HG03571 (cell line): Measurements from ENCODE around the gene UBE2J2.
A peak's percentile ranks its signal among the peaks of the same experiment; 100 is the strongest.
"Not testable (repeated sequence)": the region's sequence is repeated elsewhere in the genome, so short reads cannot be mapped to it uniquely, and the experiment has no call there.

Source experiments
- ATAC-seq: cut with Tn5 transposase; IDR thresholded peaks from one replicate; pipeline ENCODE4 v1.9.1; 2021; ENCODE audit not compliant: unreplicated experiment

The UBE2J2 gene

DNA sequence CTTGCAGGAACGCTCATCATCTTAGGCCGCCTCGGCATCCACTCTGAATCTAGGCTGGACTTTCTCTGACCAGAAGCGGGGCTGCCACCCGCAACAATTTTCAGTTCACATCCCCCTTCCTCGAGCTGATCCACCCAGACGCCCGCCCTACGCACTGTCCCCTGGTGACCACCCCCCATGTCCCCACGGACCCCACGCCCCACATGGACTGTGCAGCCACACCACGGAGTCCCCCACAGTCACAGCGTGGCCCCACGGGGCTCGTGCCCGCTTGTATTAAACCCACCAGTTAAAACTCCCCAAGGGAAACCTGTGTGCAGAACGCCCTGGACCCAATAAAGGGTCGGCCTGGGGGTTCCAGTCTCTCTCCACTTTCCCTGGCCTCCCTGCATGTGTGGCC lies 14.1 kb downstream of the UBE2J2 start:
- ATAC-seq: no peak

DNA sequence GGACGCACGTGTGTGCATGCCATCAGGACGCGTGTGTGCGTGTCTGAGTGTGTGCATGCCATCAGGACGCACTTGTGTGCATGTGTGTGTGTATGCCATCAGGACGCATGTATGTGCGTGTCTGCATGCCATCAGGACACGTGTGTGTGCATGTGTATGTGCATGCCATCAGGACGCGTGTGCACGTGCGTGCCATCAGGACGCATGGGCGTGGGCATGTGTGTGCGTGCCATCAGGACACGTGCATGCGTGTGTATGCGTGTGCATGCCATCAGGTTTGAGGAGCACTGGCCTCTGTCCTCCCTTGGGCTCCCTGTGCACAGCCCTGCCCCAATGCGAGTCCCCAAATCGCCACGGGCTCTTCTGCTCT lies 14.6 kb downstream of the UBE2J2 start:
- ATAC-seq: no peak

DNA sequence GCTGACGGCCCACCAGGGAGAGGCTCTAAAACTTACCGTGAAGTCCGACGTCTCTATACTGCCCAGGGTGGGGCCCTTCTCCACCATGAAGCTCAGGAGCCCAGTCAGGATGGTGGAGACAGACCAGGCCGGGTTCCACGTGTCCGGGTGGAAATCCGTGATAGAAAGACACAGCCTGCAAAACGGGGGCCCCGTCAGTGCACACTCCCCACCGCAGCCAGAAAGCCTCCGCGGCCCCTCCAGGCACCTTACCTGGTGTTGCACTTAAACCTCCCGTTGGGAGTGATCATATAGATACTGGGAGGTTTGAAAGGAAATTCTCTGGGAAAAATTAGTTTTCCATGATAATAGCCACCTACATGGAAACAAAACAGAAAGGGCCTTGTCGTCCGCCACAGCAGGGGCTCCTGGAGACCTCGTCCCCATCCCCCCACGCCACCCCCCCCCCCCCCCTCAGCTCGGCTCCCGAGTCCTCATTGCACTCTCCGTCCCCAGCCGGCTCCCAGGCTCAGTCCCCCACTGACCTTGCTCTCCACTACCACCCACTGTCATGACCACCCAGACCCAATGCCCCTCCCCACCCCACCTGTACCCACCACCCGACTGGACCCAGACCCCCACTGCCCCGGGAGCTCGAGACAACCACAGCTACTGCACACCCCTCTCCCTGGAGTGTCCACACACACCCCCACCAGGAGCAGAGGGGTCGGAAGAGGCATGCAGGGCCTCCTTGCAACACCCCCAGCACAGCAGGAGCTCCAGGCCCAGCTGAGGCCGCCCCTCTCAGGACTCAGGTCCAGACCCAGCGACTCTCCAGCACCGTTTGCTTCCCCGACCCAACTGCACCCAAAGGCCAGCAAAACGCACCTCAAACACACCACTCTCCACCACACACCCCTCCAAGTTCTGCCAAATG lies 16.4 kb downstream of the UBE2J2 start:
- ATAC-seq: no peak

DNA sequence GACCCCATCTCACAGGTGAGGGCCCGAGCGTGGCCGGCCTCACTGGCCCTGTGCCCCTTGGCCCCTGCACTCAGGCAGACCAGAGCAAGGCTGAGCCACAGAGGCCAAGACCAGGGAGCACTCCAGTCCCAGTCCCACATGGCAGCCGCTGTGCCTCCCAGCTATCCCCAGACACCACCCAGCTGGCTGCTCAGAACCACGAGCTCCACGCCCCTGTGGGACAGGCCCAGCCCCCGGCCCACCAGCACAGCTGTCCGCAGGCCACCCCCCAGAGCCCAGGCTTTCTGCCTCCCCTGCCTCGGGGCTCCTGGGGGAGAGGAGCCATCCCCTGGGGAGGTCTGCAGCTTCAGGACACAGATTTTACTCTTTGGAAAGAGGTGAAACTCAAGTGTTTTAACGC lies 18.0 kb downstream of the UBE2J2 start:
- ATAC-seq: no peak

DNA sequence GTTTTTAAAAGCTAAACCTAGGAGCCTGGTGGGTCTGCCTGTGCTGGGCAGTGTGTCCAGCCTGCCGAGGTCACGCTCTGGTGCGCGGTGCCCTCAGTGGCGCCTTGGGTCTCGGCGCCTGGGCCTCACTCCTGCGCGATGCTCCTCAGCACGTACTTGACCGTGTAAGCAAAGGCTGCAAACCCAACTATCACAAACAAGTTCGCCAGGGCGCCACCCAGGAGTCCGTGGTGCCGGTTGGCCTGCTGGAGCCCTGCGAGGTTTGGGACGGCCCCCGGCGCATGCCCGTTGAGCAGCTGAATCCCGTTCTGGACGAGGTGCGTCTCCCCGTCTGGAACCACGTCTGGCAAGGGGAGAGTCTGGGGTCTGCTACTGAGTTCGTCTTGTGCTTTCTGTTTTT lies 18.6 kb downstream of the UBE2J2 start:
- no peak for ATAC-seq

DNA sequence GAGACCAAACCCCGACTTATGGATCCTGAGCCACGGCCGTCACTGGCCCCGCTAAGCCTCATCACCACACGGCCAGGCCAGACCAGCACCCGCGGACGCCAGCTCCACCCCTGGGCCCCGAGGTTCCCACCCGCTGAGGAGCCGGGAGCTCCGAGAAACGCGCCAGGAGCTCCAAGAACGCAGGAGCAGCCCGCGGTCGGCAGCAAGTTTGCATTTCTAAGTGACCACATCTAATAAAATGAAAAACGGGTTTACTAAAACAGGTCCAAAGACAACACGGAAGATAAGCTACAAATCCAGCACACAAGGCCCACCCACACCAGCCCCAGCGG lies 19.0 kb downstream of the UBE2J2 start:
- ATAC-seq: no peak

DNA sequence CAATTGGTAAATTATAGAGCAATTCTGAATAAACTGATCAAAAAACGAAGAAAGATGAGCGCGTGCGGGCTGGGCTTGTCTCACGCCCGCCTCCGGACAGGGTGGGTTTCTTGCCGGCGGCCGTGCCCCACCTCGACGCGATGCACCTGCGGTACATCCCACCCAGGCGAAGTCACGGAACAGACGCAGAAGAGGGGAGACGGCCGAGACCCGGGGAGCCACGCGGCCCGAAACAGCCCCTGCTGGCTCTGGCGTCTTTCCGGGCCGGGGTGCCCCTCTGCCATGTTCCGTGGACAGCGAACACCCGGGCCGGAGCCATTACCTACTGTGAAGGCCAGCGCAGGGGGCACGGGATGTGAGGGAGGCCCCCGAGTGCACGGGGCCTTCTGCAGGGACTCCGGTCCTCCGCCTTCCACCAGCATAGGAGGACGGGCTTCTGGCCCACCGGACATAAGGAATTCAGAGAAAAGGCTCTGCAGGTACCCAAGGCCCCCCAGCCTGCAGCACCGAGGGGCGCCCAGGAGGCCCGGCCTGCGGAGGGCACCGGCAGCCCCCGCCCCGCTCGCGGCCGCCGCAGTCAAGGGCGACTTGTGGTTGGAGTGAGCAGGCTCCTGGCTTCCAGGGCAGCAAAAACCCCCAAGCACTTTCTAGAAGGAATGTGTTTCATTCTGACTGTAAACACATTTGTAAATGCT lies 19.5 kb downstream of the UBE2J2 start:
- ATAC-seq: no peak

DNA sequence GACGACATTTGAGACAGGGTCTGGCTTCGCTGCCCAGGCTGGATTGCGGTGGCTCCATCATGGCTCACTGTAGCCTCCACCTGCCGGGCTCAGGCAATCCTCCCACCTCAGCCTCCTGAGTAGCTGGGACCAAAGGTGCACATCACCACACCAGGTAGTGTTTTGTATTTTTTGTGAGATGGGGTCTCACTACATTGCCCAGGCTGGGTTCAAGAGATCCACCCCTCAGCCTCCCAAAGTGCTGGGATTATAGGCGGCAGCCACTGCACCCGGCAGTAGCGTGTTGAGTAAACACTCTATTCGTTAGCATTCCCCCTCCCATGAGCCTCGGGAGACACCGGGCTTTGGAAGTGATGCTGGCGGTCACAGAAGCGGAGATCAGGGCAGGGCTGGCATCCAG lies 20.3 kb downstream of the UBE2J2 start:
- no peak for ATAC-seq

DNA sequence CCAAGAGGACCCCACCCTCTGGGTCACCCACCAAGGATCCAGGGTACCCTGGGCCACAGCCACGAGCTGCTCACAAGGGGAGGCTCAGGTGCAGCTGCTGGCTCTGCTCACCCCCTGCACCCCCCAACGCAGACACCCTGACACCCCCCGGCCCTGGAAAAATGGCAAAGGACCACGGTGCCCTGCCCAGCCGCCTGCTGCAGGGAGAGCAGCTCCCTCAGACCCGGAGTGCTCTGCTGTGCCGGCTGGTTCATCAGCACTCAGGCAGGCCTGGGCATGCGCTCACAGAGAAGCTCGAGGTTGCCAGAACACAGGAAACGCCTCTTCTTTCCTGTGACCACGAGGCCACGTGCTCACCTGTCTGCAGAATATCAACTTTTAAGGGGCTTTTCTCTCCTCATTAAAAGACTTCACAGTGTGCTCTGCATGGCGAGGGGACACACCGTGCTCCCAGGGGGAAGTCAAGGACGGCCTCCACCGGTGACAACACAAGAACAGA lies 22.8 kb downstream of the UBE2J2 start:
- ATAC-seq: peak; percentile 48

DNA sequence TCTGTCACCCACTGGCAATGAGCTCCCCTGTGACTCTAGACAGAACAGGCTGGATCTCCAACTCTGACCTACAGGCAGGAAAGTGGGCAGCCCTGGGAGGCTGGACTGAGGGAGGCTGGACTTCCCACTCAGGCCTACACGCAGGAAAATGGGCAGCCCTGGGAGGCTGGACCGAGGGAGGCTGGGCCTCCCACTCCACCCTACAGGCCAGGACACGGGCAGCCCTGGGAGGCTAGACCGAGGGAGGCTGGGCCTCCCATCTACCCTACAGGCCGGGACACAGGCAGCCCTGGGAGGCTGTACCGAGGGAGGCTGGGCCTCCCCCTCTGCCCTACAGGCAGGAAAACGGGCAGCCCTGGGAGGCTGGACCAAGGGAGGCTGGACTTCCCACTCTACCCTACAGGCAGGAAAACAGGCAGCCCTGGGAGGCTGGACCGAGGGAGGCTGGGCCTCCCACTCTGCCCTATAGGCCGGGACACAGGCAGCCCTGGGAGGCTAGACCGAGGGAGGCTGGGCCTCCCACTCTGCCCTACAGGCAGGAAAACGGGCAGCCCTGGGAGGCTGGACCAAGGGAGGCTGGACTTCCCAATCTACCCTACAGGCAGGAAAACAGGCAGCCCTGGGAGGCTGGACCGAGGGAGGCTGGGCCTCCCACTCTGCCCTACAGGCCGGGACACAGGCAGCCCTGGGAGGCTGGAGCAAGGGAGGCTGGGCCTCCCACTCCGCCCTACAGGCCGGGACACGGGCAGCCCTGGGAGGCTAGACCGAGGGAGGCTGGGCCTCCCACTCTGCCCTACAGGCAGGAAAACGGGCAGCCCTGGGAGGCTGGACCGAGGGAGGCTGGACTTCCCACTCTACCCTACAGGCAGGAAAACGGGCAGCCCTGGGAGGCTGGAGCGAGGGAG lies 25.4 kb downstream of the UBE2J2 start:
- not testable (repeated sequence) for ATAC-seq

DNA sequence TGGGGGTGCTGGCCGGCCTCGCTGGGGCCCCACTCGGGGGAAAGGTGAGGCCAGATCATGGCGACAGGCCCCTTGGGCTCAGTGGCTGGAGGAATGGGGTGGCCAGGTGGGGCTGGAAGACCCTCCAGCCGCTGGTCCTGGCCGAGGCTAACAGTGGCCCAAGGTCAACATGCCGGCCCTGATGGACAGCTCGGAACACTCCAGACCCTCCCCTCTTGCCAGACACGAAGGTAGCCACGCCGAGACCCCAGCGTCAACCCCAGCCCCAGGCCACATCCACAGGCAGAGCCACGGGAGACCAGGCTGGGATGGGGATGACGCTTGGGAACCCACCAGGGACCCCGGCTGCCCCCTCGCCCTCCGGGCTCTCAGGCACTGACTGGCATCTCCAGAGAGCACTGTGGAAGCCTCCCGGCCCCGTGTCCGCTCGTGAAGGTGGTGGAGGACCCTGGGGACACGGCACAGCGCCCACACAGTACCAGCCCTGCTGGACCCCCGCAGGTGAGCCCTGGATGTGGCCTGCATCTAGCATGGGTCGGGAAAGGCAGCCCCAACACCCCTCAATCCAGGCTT lies 26.2 kb downstream of the UBE2J2 start:
- no peak for ATAC-seq

DNA sequence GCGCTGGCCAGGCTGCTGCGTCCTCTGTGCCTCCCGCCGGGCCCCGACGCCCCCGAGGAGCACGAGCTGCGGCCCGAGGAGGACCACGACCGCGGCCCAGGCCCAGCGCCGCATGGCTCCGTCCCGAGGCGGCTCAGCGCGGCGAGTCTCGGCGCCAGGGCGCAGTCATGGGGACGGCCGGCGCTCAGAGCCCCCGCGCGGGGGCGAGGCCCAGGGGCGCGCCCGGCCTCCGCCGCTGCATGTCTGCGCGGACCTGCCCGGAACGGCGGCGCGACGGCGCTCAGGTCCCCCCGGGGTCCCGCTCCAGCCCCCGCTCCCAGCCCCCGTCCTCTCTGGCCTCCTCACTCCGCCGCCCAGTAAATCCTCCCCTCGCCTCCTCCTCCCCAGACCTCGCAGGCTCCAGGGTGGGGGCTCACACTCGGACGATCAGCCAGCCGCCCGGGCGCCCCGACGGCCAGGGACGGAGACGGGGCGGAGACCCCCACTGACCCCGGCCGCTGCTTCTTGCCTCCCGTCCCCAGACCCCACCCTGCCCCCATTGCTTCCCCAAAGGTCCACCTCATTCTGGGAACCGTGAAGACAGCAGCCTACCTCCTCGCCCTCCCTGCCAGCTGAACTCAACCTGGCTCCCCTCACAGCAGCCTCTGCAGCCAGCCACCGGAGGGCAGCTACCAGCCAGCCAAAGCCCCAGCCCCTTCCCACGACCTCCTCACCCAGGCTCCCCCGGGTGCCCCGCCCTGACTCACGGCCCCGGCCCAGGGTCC lies 26.9 kb downstream of the UBE2J2 start, which contains the start of gene C1QTNF12:
Gene C1QTNF12, minus strand, starts transcription at position 146 of the 764 bp plus-strand sequence. Its CDS starts 32 bp downstream, at position 114.
- ATAC-seq: no peak

DNA sequence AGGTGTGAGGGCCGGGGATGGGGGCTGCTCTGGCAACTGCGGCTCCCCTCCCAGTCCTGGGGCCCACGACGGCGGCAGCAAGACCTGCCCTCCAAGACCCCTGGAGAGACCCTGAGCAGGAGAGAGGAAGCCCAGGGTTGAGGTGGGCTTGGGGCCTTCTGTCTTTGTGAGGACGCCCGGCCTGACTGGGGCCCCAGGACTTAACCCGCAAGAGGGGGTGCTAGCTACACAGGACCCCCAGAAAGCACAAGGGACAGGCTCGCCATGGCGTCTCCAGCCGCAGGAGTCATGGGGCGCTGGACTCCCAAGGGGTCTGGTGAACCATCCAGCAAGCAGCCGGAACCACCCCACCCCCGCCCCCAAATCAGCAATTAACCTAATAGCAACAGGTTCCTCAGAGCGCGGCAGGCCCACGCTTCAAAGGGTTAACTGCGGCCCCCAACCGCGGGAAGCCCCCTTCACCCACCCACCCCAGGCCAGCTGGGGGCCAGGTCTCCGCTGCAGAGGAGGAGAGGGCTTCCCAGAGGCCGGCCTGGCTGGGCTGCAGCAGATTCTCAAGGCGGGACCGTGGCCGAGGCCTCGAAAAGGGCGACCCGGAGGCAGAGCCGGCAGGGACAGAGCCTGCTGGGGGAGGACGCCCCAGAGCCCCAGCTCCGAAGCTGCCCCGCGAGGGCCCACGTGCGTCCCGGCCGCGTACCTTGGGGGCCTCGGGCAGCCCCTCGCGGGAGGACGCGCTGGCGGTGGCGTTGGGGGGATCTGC lies 27.7 kb downstream of the UBE2J2 start:
- ATAC-seq: no peak

DNA sequence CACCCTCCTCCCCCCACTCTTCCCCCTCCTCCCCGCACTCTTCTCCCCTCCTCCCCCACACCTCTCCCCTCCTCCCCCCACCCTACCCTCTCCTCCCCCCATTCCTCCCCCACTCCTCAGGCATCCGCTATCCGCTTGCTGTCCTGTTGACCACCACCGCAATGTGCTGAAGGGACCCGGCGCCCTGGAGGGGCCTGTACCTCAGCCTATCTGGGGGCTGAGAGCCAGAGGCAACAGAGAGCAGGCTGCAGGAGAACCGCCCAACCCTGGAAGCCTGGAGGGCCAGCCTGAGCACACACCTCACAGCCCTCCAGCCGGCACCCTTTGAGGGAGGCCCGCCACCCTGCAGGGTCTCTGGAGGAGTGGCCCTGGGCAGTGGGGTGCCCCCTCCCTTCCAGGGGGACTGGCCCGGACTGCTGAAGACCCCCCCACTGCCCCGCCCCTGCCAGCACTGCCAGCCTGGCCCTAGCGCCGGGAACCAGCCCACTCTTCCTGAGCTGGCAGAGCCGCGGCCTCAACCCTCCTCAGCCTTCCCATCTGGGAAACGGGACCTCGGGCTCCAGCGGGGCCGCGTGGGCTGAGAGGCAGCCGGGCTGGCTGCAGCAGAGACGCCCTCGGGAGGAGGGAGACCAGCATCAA lies 28.4 kb downstream of the UBE2J2 start:
- ATAC-seq: no peak

DNA sequence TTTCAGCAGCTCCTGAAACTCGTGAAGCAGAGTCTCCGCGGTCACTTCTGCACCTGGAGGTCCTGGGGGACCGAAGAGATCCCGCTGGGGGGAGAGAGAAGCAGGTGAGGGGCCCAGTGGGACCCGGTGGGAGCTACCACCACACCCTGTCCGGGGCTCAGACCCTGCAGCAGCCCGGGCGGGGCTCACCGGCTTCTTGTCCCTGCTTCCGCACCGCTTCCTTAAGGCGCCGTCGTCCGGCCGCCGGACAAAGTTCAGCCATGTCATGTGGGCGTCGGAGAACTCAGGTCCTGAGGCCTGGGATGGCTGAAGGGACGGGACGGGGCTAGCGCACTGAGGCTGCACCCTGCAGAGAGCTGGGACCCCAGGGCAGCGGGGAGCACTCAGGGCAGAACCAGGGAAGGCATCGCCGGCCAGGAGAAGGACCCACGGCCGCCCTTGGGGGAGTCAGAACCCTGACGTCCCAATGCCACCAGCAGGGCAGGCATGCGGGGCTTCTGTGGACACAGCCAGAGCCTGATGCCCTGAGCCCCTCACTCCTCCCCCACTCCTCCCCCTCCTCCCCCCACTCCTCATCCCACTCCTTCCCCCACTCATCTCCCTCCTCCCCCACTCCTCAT lies 29.4 kb downstream of the UBE2J2 start:
- no peak for ATAC-seq

DNA sequence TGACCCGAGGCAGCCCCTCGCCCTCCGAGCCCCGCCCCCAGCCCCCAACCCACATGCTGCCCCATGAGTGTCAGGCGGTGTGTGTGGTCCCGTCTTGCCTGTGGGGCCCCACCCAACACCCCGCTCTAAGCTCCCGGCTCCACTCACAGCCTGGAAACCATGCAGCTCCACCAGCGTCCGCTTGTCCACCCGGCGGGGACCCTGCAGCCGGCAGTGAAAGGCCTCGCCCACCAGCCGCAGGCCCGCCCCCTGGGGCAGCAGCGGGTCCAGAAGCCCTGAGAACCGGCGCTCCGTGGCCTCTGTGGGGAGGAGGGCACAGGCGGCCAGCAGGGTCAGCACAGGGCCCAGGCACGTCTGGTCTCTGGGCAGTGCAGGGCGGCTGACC lies 29.9 kb downstream of the UBE2J2 start:
- no peak for ATAC-seq

DNA sequence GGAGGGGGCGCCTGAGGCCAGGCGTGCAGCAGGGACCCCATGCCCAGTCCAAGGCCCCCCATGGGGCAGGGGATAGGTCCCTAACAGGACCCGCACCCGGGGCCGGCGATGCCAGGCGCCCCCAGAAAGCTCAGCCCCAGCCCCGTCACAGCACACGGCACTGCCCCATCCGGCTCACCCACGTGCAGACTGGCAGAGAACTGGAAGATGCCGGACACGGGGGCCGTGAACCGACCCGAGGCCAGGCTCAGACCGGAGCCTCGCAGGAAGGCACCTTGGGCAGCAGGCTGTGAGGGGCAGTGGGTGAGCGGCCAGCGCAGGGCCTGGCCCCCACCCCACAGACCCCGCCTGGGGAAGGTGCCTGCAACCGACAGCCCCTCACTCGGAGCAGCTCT lies 30.4 kb downstream of the UBE2J2 start:
- ATAC-seq: no peak

DNA sequence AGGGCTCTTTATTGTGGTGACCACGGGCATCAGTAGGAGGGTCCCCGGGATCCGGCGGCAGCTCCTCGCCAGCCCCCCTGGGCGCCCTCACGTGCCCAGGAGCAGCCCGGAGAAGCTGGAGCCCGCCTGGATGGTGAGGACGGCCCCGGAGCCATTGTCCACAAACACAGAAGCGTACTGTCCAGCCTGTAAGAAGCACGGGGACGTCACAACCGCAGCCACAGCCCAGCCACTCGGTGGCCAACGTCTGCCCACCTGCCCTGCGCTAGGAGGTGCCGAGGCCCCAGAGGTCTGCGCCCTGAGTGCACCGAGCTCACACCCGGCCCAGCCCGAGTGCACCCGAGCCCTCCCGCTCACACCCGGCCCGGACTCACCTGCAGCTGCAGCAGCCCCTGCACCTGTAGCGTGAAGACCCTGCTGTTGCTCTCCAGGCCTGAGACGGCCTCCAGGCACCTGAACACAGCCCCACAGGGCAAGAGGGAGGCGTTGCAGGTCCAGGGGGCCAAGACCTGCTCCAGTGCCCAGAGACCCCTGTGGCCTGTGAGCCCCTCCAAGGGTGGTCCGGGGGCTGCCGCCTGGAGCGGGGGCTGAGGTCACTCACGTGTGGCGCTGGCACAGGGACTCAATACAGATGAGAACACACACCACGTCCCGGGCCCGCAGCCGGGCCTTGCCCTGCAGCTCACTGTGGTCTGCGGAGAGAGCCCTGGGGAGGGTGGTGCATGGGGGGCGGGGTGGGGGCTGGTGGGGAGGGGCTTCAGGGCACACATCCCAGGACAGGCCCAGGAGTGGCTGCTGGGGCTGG lies 31.0 kb downstream of the UBE2J2 start:
- ATAC-seq: no peak
